DMS153 treated with DMSO at 0.1 percent for 48 hours (cell line): ENCODE results near the gene AMZ2.

Experiments
- DNase-seq: peaks from one replicate; lab custom pipeline; 2025; ENCODE audit not compliant: unreplicated experiment; lab: John Stamatoyannopoulos, UW

AMZ2 gene

DNA sequence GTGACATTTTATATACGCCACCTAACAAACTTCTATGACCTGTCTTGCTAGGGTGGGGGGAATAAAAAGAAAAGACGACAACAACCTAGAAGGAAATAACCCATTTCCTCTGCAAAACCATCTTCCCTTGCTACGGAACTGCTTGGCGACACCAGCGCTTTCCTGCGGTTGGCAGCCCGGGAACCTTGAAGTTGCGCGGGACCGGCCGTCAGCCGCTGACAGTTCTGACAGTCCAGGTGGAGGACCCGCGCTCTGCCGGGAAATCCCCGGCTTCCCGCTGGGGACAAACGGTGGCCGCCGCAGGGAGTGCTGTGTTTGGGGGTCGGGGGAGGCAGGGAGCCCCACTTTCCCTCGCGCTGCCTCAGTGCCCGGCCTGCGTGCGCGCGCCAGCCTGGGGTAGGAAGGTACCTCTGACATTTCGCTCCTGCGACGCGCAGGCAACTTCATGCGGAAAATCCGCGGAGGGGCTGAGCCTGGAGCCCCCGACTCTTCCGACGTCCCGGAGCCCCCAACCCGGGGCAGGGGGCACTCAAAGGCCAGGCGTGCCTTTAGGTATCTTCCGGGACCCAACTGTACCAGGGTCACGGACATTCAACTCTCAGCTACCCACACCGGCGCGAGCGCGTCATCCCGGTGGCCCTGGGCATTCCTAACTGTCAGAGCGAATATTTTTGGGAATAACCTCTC is 42.6 kb downstream of the AMZ2 start:
- DNase-seq, result no peak

DNA sequence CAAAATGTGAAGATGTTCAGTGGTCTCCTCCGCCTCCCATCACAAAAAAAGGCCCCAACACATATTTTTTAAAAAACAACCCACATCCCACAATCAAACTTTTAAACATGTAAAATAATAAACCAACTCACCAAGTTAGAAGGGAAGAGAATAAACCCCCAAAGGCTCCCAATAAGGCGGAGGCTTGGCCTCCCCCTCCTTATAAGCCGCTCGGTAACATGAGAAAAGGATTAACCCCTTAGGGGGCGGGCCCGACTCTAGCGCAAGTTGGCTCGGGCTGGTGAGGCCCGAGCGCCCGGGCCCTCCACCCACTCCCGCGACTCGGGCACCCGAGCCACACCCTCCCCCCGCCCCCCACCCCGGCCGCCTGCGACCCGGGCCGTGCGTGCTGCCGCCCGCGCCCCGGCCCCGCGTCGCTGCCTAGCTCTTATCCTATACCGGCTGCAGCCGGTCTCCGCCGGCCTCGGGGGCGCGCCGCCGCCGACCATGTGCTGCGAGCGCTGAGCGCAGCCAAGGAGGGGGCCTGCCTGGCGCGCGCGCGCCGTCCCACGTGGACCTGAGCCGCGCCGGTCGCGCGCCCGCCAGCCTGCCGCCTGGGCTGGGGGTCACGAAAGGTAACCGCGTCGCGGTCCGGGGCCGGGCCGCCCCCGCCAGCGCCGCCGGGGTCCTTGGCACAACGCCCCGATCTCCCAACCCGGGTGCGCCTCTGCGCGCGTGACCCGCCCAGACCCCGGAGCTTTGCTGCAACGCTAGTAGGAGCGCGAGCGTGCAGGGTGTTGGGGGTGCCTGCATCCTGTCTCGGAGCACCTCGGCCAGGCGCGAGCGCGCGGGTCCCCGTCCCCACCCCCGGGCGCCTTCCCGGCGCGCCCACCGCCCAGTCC is 43.4 kb downstream of the AMZ2 start, which contains the start of the genes ARSG and SLC16A6:
Gene ARSG (plus strand): TSS at position 541 of the 881 bp plus-strand sequence. CDS start 15,999 bp downstream, outside the sequence.
Gene SLC16A6 (minus strand): TSS at position 173 of the 881 bp plus-strand sequence. CDS start 12,807 bp downstream, outside the sequence.
- no peak for DNase-seq

DNA sequence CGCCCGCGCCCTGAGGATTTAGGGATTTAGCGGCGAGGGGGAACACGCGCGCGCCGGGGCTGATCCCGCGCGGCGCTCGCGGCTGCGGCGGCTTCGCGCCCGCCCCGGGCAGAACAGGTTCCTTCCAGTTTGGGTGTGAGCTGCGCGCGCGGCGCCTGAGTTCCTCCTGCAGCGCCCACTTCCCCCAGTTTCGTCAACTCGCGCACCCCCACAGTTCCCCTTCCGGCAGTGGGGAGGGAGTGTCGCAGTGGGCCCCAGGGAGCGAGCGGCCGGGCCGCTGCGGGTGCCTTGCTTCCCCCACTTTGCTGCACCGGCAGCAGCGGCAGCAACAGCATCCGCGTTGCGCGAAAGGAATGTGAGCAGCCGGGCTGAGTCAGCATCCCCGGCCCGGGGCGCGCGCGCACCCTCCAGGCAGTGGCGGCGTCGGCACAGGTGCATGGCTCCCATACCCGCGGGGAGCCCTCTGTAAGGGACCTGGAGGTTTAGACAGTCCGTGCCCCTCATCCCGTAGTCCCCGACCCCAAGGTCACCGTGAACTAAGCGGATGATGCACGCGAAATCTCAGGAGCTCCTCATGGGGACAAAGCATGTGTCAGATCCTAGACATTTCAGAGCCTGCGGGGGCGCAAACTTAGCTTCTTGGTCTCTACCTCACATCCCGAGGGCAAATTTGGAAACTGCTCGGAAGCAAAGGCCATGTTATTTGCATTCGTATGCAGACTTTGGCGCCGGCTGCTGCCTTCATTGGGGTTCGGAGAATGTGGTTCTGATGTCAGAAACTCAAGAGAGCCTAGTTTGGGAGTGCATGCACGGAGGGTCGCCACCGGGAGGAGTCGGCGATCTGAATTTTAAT is 44.2 kb downstream of the AMZ2 start:
- no peak for DNase-seq

DNA sequence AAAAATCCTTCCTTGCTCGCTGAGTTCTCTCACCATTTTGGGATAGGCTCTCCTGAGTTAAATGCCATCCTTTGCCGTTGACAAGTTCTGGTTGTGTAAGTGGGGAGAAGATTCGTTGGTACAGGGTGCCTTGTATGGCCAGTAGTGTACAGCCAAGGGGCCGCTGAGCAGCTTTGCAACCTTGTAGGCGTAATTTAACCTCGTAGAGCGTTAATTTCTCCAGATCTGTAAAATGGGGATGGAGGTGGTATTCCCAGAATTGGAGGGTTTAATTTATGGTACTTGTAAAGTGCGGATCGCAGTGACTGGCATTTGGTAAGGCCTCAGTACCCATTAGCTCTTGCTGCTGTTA is 44.8 kb downstream of the AMZ2 start:
- no peak for DNase-seq

DNA sequence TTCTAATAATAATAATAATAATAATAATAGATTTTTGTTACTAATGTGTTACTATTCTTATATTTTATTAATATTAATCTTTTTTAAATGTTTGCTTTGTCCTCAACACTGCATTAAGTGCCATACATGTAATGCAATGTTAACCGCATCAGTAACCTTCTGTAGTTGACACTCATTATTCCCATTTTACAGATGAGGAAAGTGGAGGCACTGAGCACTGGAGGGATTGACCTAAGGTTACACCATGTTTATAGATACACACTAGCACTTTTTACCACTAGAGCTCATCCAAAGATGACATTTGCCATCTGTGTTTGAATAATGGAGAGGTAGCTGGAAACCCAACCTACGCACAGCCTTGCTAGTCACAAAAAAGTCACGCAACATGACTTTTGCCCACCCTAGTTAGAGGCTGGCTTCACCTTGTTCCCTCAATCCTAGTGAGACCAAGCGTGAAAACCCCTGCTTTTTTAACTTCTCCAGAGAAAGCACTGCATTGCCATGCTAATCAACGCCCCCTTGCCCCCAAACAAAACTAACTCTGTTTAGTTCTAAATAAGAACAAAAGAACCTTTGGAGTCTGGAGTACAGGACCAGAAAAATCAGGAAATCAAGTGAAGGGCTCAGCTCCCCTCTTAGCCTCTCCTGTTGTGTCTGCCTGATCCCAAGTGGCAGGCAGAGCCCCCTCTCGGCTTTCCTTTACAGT is 45.8 kb downstream of the AMZ2 start:
- no peak for DNase-seq

DNA sequence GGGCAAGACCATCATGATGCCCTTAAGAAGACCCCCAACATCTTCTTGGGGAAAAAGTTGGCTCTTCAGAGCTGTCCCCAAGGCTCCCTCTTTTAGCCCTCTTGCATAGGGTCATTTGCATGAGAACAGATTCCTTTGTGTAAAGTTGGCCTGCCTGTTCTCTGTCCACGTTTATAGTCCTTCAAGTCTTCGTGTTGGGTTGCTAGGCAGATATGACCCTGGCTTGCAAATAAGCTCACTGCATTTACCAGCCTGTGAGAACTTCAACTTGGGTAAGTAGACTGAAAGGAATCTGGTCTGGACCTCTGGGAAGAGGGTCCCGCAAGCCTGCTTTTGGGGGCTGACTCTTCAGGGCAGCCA is 46.3 kb downstream of the AMZ2 start:
- no peak for DNase-seq

DNA sequence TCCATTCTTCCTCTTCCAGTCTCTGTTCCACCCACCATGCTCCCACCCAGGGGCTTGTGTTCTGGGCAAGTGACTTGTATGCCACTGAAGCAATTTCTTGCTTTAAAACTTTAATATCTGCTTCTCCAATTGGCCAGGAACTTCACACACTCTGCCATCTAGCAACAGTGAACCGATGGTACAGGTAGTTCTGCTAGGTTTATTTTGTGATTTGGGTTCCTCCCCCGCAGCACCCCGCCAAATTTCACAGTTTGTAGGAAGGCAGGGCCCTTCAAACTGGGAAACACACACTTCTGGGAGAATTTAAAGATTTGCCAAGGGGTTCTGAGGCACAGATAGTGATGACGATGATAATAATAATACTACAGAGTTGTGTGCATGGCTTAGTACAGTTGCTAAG is 46.8 kb downstream of the AMZ2 start:
- DNase-seq, result no peak

DNA sequence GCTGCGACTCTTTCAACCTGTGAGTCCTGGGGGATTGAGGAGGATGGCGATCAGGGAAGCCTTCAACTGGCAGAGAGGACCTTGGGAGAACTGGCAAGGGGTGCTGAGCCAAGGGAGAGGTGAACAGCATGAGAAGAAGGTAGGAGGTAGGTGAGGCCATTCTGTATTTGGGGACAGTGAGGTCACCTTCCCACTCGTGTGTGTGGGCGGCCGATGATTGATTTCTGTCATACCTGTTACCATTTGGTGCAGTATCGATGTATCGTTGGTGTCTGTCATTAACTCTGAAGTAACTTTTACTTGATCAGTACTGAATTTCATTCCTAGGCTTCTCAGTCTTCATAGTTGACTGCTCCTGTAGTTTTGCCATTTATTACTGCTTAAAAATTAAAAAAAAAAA is 47.2 kb downstream of the AMZ2 start:
- no peak for DNase-seq

DNA sequence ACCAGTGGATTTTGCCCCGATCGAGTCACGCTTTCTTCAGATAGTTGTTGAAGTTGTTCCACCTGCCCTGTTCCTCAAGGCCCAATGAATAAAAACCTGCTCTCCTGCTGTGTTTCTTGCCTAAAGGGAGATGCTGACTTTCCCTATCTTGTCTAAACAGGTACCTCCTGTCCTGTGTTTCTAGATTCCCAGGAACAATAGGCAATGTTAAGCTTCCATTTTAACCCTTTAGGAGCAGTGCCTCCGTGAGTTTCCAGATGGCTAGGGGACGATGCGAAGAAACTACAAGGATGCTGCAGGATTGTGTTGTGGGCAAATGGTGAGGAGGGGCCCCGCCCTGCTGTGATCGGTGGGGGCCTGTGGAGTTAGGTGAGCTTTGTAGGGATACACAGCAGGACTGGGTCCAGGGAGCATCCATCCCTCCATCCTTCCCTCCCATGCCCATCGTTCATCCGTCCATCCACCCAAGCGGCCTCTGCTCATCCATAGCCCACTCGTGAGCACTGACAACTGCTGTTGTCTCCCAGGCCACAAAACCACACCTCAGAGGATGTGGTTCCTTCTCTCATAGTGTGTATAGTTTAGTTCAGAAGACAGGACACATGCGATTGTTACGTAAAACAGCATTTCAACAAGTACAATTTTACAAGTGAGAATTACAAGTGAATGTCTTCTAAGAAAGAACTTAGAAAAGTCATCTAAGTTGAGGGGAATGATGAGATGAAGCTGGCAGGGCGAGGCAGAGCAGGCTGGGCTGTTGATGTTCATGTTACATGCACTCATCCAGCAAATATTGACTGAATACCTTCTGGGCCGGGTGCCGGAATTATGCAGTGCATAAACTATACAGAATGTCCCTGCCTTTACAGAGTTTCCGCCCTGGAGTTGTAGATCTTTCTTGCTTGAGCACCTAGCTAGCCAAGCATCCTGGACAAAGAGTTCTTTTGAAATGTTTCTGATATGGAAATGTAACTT is 48.7 kb downstream of the AMZ2 start:
- no peak for DNase-seq

DNA sequence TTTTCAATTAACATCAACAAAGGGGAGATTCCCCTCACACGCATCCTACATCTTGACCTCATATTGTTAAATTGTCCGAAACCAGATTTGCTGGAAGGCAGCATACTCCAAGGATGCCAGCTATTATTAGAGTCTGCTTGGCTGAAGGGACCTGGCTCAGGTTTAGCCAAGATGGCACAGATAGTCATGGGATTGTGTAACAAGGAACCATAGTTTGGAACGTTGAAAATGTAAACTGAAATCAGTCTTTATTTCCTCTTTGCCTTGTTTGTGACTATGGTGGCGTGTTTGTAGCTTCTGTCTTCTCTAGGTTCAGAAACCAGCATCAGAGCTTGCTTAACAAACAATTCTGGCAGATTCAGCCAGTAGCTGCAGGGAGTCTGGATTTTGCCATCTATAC is 49.4 kb downstream of the AMZ2 start:
- no peak for DNase-seq

DNA sequence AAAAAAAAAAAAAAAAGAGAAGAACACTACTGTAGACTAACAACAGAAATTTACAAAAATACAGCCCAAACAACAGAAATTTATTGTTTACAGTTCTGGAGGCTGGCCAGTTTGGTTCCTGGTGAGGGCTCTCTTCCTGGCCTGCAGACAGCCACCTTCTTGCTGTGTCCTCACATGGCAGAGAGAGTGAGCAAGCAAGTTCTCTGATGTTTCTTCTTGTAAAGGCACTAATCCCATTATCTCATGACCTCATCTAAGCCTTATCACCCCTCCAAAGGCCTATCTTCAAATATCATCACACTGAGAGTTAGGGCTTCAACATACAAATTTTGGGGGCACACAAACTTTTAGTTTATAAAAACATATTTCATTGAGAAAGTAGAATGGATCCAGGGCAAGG is 50.8 kb downstream of the AMZ2 start:
- DNase-seq, result no peak

DNA sequence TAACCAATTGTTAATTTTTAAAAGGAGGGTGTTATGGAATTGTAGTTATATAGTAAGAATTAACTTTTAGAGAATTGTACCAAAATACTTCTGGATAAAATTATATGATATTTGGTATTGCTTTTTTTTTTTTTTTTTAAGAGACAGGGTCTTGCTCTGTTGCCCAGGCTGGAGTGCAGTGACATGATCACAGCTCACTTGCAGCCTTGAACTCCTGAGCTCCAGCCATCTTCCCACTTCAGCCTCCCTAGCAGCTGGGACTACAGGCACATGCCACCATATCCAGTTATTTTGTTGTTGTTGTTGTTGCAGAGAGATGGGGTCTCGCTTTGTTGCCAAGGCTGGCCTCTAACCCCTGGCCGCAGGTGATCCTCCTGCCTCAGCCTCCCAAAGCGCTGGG is 52.0 kb downstream of the AMZ2 start:
- no peak for DNase-seq

DNA sequence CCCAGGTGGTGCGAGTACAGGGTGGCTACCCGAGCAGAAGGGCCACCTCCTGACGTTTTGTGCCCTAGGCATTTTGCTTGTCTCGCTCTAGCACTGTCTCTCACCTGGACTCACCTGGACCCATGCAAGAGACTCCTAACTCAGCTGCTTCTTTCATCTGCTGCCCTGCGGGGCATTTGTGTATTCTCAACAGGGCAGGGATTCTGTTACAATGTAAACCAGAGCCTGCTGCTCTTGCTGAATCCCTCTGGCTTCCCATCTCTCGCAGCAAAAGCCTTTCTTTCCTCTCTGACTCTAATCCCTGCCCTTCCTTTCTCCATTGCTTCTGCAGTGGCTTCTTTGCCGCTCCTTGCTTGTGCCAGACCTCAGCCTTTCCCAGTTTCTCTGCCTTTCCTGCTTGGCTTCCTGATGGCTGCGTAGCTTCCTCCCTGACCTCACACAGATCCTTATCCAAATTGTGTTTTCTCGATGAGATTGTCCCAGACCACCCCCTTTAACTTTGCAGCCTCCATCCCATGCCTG is 53.7 kb downstream of the AMZ2 start:
- DNase-seq, result no peak

DNA sequence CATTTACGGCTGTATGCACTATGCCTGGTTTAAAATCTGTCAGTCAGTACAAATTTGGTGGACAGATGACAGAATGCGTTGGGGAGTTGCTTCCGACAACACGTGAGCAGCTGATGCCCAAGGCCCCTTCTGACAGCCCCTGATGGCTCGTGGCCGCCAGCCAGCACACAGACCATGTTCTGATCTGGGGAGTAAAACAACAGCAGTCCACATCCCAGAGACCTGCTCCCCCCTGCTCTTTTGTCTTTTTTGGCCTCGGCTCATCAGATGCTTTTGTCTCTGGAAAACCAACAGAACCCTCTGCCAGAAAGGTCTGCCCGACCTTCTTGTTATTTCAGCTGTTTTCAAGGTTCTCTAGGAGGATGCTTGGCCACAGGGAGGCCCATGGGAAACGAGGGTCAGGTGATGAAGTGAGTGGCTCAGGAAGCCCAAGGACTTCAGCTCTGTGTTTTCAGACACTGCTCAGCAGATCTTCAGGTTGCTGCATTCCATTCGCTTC is 54.3 kb downstream of the AMZ2 start:
- no peak for DNase-seq

DNA sequence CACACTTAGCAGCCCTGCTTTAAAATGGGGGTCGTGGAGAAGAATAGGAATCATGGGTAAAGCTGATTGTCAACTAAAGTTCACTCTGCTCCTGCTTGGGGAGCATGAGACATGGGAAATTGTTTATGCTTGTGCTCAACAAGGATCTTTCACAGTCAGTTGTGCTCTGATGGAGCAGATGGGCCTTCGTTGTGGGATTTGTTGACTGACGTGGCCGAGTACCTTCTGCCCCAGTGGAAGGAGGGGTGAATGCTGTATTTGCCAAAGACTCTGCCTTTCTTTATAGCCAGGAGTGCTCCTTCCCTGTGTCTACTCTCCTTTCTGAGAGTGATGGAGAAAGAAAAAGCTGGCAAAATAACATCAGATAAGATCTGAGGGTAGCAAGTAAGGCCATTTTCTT is 54.8 kb downstream of the AMZ2 start:
- DNase-seq, result no peak

DNA sequence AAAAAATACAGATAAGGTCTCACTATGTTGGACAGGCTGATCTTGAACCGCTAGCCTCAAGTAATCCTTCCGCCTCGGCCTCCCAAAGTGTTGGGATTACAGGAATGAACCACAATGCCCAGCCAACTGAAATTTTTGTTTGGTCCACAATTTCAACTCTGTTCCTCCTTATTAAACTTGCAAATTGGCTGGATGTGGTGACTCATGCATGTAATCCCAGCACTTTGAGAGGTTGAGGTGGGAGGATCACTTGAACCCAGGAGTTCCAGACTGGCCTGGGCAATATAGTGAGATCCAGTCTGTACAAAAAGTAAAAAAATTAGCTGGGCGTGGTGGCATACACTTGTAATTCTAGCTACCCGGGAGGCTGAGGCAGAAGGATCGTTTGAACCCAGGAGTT is 56.9 kb downstream of the AMZ2 start:
- no peak for DNase-seq

DNA sequence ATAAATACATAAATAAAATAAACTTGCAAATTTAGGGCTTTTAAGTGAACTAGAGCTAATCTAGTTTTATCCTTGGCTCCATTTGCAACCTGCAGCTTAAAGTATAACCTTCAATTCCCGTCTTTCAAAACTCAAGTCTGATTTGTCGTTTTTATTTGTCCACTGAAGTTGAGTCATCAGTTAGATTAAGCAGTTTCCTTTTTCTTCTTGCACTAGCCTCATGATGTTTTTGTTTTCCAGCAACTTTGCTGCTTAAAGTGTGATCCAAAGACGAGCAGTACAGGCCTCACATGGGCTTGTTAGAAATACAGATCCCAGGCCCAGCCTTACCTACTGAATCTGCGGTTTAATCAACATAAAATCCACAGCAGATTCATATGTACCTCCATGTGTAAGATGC is 57.3 kb downstream of the AMZ2 start:
- DNase-seq, result no peak
